M059J (cell line): Measurements from ENCODE around the gene KXD1. TPM values are rescaled to one million over a fixed set of nuclear protein-coding genes. Genes with fewer than 3 reads are reported as not detected.
"Not testable (repeated sequence)": the region's sequence is repeated elsewhere in the genome, so short reads cannot be mapped to it uniquely, and the experiment has no call there.

Experiments
- DNase-seq: peaks from one replicate; pipeline ENCODE4 v3.0.0-alpha.2; 2012; ENCODE audit warnings: low read depth
- total RNA-seq: library from RNA; depleted of rRNA; stranded (reverse); fragments of >200 nt; shearing (Covaris generic); gene quantifications from 2 replicates; pipeline ENCODE4 v1.2.3, GENCODE V29; 2014

KXD1 gene
- total RNA-seq, 1 experiment from 2014 or later, result 124 TPM

GRCh38 chr19:18580311-18580710 lies 22.6 kb downstream of the KXD1 start:
- DNase-seq, result no peak

- DNase-seq, result no peak
Measured at GRCh38 chr19:18586306-18586705, 28.6 kb downstream of the KXD1 start.

GRCh38 chr19:18587561-18587960 lies 29.9 kb downstream of the KXD1 start:
- no peak for DNase-seq

- DNase-seq, result no peak
Measured at GRCh38 chr19:18587962-18588610, 30.4 kb downstream of the KXD1 start.

GRCh38 chr19:18588611-18589379 lies 31.1 kb downstream of the KXD1 start, which contains the start of gene REX1BD:
Gene REX1BD, plus strand, starts transcription at chr19:18588798. Its CDS starts 4 bp downstream, at chr19:18588802.
- peak; percentile 67 for DNase-seq

- peak; percentile 65 for DNase-seq
Measured at GRCh38 chr19:18589380-18590272, 32.0 kb downstream of the KXD1 start.

GRCh38 chr19:18590273-18591272 lies 32.9 kb downstream of the KXD1 start:
- no peak for DNase-seq

- no peak for DNase-seq
Measured at GRCh38 chr19:18591735-18592385, 34.2 kb downstream of the KXD1 start.

- not testable (repeated sequence) for DNase-seq
Measured at GRCh38 chr19:18592732-18593131, 35.1 kb downstream of the KXD1 start.

GRCh38 chr19:18593367-18594095 lies 35.9 kb downstream of the KXD1 start:
- no peak for DNase-seq

- peak; percentile 58 for DNase-seq
Measured at GRCh38 chr19:18594096-18594823, 36.6 kb downstream of the KXD1 start.

- no peak for DNase-seq
Measured at GRCh38 chr19:18594824-18595373, 37.2 kb downstream of the KXD1 start.

GRCh38 chr19:18595475-18595874 lies 37.8 kb downstream of the KXD1 start:
- no peak for DNase-seq

GRCh38 chr19:18596752-18597157 lies 39.1 kb downstream of the KXD1 start:
- no peak for DNase-seq

- no peak for DNase-seq
Measured at GRCh38 chr19:18597809-18598660, 40.4 kb downstream of the KXD1 start.

- no peak for DNase-seq
Measured at GRCh38 chr19:18599485-18599884, 41.8 kb downstream of the KXD1 start.

- DNase-seq, result not testable (repeated sequence)
Measured at GRCh38 chr19:18600692-18601397, 43.2 kb downstream of the KXD1 start.
